SU-DHL-6 (cell line): ENCODE measurements around the gene MAP1S.

Source experiments
- H2AFZ ChIP-seq: fragments of 200-600 bp; sonication (generic); 2 replicates; pipeline ENCODE4 v1.6.1; 2014; ENCODE audit warnings: low read depth, mild to moderate bottlenecking, moderate library complexity, mixed read lengths, antibody characterized with exemption, low read length; ENCODE audit not compliant: severe bottlenecking
- H3F3A ChIP-seq: fragments of 200-600 bp; shearing (Covaris generic); 2 replicates; pipeline ENCODE4 v1.6.0; 2016; ENCODE audit warnings: antibody characterized with exemption, mild to moderate bottlenecking; ENCODE audit not compliant: insufficient read depth
- H3K27ac ChIP-seq: fragments of 200-600 bp; sonication (generic); 2 replicates; pipeline ENCODE4 v1.5.1; 2016; ENCODE audit warnings: low read depth, mild to moderate bottlenecking, low read length, moderate library complexity, mixed read lengths
- H3K27me3 ChIP-seq: fragments of 200-600 bp; sonication (generic), shearing (Covaris generic); 2 replicates; pipeline ENCODE4 v1.6.0; 2014; ENCODE audit warnings: mild to moderate bottlenecking, low read length
- H3K36me3 ChIP-seq: fragments of 200-600 bp; sonication (generic); 2 replicates; pipeline ENCODE4 v1.6.1; 2014; ENCODE audit warnings: mild to moderate bottlenecking, low read length, mixed read lengths
- H3K4me2 ChIP-seq: fragments of 300-600, 200-600 bp; shearing (Covaris generic), sonication (generic); 2 replicates; pipeline ENCODE4 v1.6.0; 2014; ENCODE audit warnings: low read length, low read depth, mild to moderate bottlenecking; ENCODE audit not compliant: poor library complexity, severe bottlenecking
- H3K4me3 ChIP-seq: fragments of 200-600 bp; sonication (generic); 2 replicates; pipeline ENCODE4 v1.5.1; 2014; ENCODE audit warnings: antibody characterized with exemption, low read length, mild to moderate bottlenecking, mixed read lengths; ENCODE audit not compliant: insufficient read depth, poor library complexity, severe bottlenecking
- H3K79me2 ChIP-seq: fragments of 200-600 bp; sonication (generic); 2 replicates; pipeline ENCODE4 v1.6.1; 2014; ENCODE audit warnings: mild to moderate bottlenecking, low read length, moderate library complexity; ENCODE audit not compliant: insufficient read depth
- H3K9ac ChIP-seq: fragments of 200-600 bp; sonication (generic); 2 replicates; pipeline ENCODE4 v1.7.0; 2014; ENCODE audit warnings: mild to moderate bottlenecking, low read length
- H3K9me2 ChIP-seq: fragments of 200-600 bp; sonication (generic); replicated peaks from 2 replicates; pipeline ENCODE4 v1.6.1; 2014; ENCODE audit warnings: low read length; ENCODE audit not compliant: insufficient read depth
- H3K9me3 ChIP-seq: fragments of 200-600 bp; sonication (generic); 2 replicates; pipeline ENCODE4 v1.6.1; 2014; ENCODE audit warnings: low read length, mixed read lengths; ENCODE audit not compliant: insufficient read depth
- H4K20me1 ChIP-seq: fragments of 200-600 bp; sonication (generic); 2 replicates; pipeline ENCODE4 v1.6.1; 2014; ENCODE audit warnings: low read depth, mild to moderate bottlenecking, antibody characterized with exemption, low read length, moderate library complexity, mixed read lengths
- EZH2phosphoT487 ChIP-seq: fragments of 200-600 bp; sonication (generic), shearing (Covaris generic); conservative IDR thresholded peaks from 2 replicates; pipeline ENCODE4 v1.6.1; 2018; ENCODE audit warnings: mild to moderate bottlenecking, antibody characterized with exemption, low read length, moderate library complexity, mixed read lengths
- TF ChIP-seq, protein P1 (sequence below): fragments of 200-600 bp; sonication (generic); IDR thresholded peaks from one replicate; pipeline ENCODE4 v1.5.1; 2017; ENCODE audit warnings: antibody characterized with exemption, mild to moderate bottlenecking, low read length, moderate library complexity; ENCODE audit not compliant: insufficient read depth, poor library complexity, severe bottlenecking

MAP1S gene

DNA sequence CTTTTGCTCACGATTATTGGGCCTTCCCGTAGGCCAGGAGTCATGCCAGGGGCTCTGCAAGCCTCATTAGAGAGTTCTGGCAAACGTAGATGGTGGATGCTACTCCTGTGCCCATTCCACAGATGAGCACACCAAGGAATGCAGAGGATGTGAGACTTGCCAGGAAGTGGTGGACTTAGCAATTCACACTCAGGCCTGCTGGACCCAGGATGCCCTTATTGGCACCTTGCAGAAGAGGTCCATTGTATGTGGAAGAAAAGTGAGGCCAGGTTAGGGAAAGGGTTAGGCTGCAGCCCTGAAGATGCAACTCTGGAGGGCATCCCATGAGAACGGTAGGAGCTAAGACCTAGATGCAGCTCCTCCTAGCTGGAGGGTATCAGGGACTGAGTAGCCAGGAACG, 37.0 kb upstream of the MAP1S start:
- Histone ChIP-seq H3K36me3 (no peaks in the 10 kb centered on the region), H3K9ac (no peak overlapping the region), H3K79me2 (no peaks in the 10 kb centered on the region), H3K9me2 (no peaks in the 10 kb centered on the region), H4K20me1 (no peaks in the 10 kb centered on the region), H3K27ac (no peak overlapping the region), H3K27me3 (no peaks in the 10 kb centered on the region), H3K4me2 (no peak overlapping the region), H3K9me3 (no peaks in the 10 kb centered on the region), H2AFZ (no peak overlapping the region), H3F3A (no peaks in the 10 kb centered on the region), H3K4me3 (no peak overlapping the region)
- TF ChIP-seq, protein P1, sequence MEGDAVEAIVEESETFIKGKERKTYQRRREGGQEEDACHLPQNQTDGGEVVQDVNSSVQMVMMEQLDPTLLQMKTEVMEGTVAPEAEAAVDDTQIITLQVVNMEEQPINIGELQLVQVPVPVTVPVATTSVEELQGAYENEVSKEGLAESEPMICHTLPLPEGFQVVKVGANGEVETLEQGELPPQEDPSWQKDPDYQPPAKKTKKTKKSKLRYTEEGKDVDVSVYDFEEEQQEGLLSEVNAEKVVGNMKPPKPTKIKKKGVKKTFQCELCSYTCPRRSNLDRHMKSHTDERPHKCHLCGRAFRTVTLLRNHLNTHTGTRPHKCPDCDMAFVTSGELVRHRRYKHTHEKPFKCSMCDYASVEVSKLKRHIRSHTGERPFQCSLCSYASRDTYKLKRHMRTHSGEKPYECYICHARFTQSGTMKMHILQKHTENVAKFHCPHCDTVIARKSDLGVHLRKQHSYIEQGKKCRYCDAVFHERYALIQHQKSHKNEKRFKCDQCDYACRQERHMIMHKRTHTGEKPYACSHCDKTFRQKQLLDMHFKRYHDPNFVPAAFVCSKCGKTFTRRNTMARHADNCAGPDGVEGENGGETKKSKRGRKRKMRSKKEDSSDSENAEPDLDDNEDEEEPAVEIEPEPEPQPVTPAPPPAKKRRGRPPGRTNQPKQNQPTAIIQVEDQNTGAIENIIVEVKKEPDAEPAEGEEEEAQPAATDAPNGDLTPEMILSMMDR = no peak
- TF ChIP-seq EZH2phosphoT487 = no peak

DNA sequence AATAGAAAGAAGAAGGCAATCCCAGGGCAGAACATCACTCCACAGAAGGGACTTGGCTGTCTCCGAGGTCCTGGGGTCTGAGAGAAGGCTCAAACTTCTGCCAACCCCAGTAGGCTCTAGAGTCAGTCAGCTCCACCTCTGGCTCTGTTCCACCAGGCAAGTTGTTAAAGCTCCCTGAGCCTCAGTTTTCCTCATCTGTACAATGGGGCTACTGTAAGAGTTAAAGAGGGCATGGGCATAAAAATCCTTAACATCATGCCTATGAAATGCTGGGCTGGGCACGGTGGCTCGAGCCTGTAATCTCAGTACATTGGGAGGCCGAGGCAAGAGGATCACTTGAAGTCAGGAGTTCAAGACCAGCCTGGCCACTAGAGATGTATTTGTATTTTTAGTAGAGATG, 36.2 kb upstream of the MAP1S start:
- Histone ChIP-seq H3K9ac (no peak overlapping the region), H3K9me3 (no peaks in the 10 kb centered on the region), H3K79me2 (no peaks in the 10 kb centered on the region), H3K9me2 (no peaks in the 10 kb centered on the region), H3K36me3 (no peaks in the 10 kb centered on the region), H3K4me2 (no peak overlapping the region), H2AFZ (no peak overlapping the region), H3F3A (no peaks in the 10 kb centered on the region), H3K27me3 (no peaks in the 10 kb centered on the region), H4K20me1 (no peaks in the 10 kb centered on the region), H3K27ac (no peak overlapping the region), H3K4me3 (no peak overlapping the region)
- TF ChIP-seq, protein P1 = no peak
- TF ChIP-seq EZH2phosphoT487 = no peak

DNA sequence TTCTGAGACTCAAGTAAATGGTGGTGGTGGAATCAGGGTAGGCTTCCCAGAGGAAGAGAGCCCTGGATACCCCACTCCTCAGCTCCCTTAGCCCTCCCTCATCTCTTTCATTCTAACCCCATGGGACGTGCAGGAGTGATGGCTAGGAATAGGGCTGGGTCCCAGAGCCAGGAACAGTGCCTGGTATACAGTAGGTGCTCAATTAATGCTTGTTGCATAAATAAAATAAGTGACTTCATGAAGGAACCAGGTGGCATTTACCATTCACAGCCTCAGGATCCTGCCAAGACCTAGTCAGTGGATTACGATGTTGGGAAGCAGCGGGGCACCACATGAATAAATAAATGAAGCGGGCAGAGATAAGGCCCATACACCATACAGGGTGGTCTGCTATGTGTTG, 35.0 kb upstream of the MAP1S start:
- TF ChIP-seq, protein P1 = no peak
- no peak for TF ChIP-seq EZH2phosphoT487
- Histone ChIP-seq H3K9ac (no peak overlapping the region), H3F3A (no peaks in the 10 kb centered on the region), H3K4me2 (no peak overlapping the region), H2AFZ (no peak overlapping the region), H3K9me3 (no peaks in the 10 kb centered on the region), H4K20me1 (no peaks in the 10 kb centered on the region), H3K79me2 (no peaks in the 10 kb centered on the region), H3K27me3 (no peaks in the 10 kb centered on the region), H3K9me2 (no peaks in the 10 kb centered on the region), H3K36me3 (no peaks in the 10 kb centered on the region), H3K27ac (no peak overlapping the region), H3K4me3 (no peak overlapping the region)
